SKM-1 (cell line): ENCODE data around the gene ACE.

Experiments used
- DNase-seq: peaks from one replicate; lab custom pipeline; 2025; ENCODE audit not compliant: unreplicated experiment; lab: John Stamatoyannopoulos, UW

Gene ACE

DNA sequence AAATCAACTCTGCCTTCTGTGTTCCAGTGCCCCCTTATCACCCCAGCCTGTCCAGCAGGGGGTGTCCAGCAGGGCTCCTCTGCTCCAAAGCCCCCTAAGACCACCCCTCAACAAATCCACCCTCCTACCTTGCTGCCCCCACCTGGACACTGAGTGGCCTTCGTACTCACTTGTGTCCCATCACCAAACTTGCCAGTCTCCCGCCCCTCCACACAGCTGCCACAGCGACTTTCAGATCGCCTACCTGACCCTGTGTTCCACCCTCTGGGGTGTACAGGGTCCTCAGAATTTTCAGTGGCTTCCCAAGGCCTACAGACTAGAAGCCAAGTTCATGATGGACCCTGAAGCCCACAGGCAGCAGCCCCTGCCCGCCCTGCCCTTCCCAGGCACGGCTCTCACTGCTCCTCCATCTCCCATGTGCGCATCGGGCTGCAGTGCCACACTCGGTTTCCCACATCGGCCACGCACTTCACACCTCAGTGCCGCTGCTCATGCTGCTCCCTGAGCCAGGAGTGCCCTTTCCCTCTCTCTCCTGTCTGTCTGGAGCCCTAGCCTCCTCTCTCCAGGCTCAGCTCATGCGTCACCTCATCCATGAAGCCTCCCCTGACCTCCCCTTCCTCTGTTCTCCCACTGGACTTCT, 58.1 kb downstream of the ACE start:
- DNase-seq, result no peak

DNA sequence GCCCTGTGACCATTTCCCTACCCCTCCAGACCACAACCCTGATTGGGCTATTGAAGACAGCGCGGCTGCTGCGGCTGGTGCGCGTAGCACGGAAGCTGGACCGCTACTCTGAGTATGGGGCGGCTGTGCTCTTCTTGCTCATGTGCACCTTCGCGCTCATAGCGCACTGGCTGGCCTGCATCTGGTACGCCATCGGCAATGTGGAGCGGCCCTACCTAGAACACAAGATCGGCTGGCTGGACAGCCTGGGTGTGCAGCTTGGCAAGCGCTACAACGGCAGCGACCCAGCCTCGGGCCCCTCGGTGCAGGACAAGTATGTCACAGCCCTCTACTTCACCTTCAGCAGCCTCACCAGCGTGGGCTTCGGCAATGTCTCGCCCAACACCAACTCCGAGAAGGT, 58.8 kb downstream of the ACE start:
- no peak for DNase-seq

DNA sequence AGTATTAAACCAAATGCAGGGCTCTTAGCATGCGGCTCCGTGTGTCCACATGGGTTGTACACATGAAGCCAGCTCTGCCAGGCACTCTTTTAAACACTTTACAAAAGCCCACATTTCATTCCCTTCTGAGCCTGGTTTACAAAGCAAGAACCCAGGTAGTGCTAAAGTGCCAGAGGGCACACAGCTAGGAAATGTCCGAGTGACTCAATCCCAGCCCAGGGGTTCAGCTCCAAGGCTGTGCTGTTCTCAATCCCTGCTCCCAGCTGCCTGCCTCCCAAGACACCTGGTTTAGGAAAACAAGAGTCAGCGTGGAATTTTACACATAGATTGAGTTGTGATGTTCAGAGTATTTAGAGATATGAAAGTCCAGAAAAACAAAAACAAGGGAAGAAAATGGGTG, 60.1 kb downstream of the ACE start:
- no peak for DNase-seq

DNA sequence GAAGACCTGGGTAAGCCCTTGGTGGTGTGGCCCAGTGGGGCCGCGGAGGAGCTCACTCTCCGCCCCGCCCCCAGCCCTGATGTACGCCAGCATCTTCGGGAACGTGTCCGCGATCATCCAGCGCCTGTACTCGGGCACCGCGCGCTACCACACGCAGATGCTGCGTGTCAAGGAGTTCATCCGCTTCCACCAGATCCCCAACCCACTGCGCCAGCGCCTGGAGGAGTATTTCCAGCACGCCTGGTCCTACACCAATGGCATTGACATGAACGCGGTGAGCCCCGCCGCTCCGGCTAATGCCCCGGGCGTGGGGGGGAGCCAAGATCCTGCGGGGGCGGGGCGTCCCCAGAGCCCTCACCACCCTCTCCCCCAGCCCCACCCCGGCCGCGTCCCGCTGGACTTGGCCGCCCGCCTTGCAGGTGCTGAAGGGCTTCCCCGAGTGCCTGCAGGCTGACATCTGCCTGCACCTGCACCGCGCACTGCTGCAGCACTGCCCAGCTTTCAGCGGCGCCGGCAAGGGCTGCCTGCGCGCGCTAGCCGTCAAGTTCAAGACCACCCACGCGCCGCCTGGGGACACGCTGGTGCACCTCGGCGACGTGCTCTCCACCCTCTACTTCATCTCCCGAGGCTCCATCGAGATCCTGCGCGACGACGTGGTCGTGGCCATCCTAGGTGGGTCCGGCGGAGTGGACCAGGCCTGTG, 61.3 kb downstream of the ACE start:
- no peak for DNase-seq

DNA sequence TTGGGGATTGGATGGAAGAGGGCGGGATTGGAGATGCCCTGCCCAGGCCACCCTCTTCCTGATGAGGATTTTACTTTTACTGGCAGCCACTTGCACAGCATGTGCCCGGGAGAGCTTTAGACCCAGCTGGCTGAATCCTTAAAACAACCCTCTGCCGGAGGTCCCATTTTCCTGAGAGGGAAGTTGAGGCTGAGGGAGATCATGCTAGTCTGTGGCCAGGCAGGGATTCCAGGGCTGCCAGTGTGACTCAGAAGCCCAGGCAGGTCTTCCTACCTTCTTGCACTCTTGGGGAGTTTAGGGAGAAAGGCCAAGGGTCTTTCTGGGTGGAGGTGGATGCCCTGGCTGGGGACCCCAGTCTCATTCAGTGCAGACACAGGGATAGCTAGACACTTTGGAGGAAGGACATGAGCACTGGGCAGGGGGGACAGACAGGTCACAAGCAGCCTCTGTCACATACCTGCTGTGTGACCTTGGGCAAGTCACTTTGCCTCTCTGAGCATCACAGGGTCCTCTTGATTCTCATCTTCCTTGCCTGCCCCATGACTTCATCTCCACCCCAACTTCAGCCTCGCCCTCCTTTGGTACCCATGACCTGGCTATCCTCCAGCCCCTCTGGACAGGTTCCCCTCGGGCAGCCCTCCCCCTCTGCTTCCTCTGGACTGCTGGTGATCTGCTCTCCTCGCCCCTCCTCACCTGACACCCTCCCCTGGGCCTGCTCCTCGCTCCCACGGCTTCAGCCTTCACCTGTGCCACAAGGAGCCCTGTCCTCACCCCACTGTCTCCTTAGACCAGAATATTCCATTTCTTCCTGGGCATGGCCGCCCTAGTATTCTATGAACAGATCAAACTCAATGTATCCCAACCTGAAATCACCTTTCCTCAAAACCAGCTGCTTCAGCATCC, 62.1 kb downstream of the ACE start:
- no peak for DNase-seq

DNA sequence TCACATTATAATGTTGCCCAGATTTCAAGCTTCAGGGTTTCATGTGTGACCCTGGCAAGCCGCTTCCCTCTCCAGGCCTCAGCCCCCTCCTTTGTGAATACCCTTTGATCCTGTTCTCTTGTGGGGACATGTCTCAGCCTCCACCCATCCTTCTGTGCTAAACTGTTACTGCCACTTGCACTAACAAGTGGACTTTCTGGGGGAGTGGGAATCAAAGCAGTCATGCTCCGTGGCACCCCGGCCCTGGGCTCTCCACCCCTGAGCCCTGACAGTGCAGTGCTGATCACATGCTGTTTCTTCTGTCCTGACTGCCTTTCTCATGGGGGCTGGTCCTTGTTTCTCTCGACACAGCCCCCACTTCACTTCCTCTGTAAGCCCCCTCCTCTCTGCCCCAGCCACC, 63.7 kb downstream of the ACE start:
- no peak for DNase-seq

DNA sequence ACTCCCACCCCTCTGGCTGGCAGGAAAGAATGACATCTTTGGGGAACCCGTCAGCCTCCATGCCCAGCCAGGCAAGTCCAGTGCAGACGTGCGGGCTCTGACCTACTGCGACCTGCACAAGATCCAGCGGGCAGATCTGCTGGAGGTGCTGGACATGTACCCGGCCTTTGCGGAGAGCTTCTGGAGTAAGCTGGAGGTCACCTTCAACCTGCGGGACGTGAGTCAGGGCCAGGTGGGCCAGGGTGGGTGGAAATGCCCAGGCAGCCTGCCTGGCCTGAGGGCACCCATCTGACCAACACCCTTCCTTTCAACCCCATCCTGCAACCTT, 65.3 kb downstream of the ACE start:
- no peak for DNase-seq

DNA sequence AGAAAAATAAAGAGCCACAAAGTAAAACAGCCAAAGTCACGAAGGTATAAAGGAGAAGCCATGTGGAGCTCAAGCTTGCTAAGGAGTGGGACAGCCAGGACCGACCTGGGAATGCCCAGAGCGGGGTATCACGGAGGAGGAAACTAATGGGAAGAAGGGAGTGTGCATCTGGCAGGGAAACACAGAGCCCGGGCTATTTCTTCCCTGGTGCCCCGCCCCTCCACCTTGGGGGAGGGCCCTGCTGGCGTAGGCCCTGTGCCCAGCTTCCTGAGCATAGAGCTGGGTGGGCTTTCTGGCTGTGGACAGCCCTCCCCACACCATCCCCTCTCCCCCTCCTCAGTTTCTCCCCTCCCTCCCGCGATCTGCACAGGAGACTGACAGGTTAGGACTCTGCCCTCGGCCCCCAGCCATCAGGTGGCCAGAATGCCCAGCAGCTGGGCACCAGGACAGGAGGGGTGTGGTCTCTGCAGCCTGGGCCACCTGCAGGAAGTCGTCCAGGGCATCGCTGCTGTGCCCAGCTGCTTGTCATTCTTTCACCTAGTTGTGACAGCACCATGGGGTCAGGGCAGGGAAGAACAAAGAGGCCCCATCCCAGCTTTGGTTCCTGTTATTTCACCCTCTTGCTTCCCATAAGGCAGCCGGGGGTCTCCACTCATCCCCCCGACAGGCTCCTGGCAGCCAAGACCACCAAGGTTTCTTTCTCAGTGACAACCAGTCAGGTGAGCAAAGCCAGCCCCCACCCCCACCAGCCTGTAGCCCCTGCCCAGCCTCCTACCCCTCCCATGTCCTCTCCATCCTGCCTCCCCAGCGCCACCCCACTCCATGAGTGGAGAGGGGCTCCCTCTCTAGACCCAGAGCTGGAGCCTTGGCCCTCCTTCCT, 66.3 kb downstream of the ACE start:
- no peak for DNase-seq

DNA sequence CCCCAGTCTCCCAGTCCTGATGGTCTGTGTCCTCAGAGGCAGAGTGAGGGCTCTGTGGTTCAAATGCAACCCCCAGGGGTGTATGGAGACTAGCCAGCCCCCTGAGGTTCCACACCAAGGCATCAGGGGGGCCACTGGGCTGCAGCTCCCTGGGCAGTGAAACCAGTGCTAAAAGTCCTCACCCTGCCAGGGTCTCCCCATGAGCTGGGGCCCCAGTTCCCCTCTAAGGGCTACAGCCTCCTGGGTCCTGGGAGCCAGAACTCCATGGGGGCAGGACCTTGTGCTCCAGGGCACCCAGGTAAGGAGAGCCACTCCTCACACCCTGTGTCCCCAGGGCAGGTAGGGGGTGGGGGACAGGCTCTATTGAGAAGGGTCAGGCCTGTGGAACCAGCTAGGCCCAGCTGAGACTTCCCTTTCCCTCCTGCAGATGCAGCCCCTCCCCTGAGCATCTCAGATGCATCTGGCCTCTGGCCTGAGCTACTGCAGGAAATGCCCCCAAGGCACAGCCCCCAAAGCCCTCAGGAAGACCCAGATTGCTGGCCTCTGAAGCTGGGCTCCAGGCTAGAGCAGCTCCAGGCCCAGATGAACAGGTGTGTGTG, 67.1 kb downstream of the ACE start:
- no peak for DNase-seq

DNA sequence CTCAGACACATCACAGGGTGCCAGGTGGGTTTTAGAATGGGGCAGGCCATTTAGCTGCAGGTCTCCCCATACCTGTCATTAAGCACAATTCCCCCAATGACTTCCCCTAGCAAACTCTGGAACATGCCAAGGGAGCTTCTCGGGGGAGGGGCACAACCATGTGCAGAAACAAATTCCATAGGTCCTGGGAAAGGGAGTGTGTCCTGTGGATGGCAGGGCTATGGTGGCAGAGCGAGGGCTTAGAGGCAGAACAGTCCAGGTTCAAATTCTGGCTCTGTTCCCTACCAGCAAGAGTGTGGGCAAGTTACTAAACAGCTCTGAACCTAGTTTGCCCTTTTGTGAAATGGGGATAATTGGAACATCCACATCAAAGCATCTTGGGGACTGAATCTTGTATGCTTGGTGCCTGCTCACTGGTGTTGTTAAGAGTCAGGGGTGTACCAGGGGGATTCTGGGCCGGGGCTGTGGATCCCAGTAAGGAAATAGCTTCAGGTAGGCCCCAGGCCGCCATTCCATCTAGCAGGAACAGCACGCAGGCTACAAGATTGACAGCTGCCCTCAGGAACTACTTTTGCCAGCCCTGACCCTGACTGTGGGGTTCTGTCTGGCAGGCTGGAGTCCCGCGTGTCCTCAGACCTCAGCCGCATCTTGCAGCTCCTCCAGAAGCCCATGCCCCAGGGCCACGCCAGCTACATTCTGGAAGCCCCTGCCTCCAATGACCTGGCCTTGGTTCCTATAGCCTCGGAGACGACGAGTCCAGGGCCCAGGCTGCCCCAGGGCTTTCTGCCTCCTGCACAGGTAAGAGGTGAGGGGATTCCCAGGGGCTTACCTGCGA, 67.8 kb downstream of the ACE start:
- no peak for DNase-seq

DNA sequence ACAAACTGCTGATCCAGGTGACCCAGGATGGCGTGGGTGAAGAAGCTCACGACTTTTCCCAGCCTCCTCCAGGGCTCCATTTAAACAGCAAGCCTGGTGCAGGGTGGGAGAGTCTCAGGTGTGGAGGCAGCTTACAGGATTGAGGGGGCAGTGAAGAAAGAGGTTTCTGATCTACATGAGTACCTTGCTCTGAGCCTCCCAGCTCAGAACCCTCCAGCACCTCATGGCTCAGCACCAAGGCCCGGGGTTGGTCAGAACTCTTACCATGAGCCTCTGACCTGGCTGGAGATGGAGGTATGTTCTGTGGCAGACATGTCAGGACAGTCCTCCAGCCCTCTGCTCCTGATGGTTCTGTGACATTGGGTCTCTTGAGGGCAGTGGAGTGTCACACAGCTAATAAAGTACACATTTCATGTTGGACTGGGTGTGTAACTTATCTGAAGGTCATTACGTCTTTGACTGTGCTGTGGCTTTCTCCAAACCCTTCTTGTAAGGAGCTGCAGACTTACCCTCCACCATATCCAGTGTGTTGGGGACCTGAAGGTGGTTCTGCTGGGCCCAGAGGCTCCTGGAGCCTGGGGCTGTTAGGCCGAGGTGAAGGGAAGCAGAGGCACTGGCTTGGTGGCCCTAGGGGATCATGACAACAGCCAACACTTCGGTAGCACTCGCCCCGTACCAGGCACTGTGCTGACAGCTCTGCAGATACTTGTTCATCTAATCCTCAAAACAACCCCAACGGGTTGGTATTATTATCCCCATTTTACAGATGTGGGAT, 69.6 kb downstream of the ACE start:
- no peak for DNase-seq

DNA sequence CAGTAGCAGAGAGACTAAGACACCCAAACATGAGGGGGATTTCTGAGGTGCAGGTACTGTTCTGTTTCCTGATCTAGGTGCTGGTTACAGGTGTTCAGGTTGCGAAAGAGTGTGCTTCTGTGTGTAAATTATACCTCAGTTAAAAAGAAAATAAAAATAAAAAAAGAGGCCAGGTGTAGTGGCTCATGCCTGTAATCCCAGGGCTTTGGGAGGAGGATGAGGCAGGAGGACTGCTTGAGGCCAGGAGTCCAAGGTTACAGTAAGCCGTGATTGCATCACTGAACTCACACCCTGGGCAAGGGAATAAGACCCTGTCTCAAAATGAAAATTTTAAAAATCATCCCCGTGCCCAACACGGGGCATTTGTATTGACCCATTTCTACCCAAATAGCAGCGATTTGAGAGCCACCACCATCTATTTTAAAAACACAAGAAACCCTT, 70.2 kb downstream of the ACE start:
- no peak for DNase-seq
